ENCODE results near the gene STK32B. TPM values are rescaled to one million over a fixed set of nuclear protein-coding genes. Genes with fewer than 3 reads are reported as not detected.

STK32B gene
- total RNA-seq, 1 experiment from 2014 or later, result 15.1 TPM

- POLR2A ChIA-PET (ENCODE audit: low non-redundant PET), result no interaction called here
- intact Hi-C loops (cut with micrococcal nuclease; ENCODE audit: unreplicated experiment), result no loop called here
These were observed 33.7 kb downstream of the STK32B start for GRCh38 chr4:5084911-5085475.

GRCh38 chr4:5086535-5086934 is 35.3 kb downstream of the STK32B start:
- H3K27me3 ChIP-seq (replicated peaks; ENCODE audit: insufficient read depth, low read depth, low read length, poor library complexity), result no peaks in the 10 kb centered on the region
- intact Hi-C loops (cut with micrococcal nuclease; ENCODE audit: unreplicated experiment), result no loop called here
- no peak for DNase-seq (ENCODE audit: low spot score)
- no peaks in the 10 kb centered on the region for H3K36me3 ChIP-seq (ENCODE audit: insufficient read depth, low read length, poor library complexity, severe bottlenecking)
- no peak overlapping the region for H3K4me3 ChIP-seq (ENCODE audit: low read depth, low read length, poor library complexity, severe bottlenecking)
- H3K27ac ChIP-seq (ENCODE audit: low read depth, low read length, poor library complexity, severe bottlenecking), result no peak overlapping the region
- H3K4me1 ChIP-seq (ENCODE audit: insufficient read depth, low read length, poor library complexity, severe bottlenecking), result peaks cover 6% of the 10 kb centered on the region
- no TSS peak for BruUV-seq (replicated peaks)
- TF ChIP-seq EZH2 (IDR thresholded peaks at IDR 0.05; ENCODE audit: borderline replicate concordance, low read depth, low read length, poor library complexity, severe bottlenecking) (no peak), CTCF (conservative IDR thresholded peaks at IDR 0.05; ENCODE audit: low read depth, low read length) (no peak)
- POLR2A ChIA-PET (ENCODE audit: low non-redundant PET), result interaction anchor here (0.6 kb wide), 1 partner anchor 80 kb away, joined by 8 read pairs; no protein-coding TSS in a partner anchor
- CTCF ChIA-PET, result no interaction called here
- H3K9me3 ChIP-seq (ENCODE audit: low read depth, low read length, poor library complexity, severe bottlenecking), result peaks cover 23% of the 10 kb centered on the region

More at GRCh38 chr4:5084911-5085475, 33.7 kb downstream of the STK32B start:
- H3K27me3 ChIP-seq (replicated peaks; ENCODE audit: insufficient read depth, low read depth, low read length, poor library complexity), result no peaks in the 10 kb centered on the region
- no peak overlapping the region for H3K4me3 ChIP-seq (ENCODE audit: low read depth, low read length, poor library complexity, severe bottlenecking)
- peaks cover 6% of the 10 kb centered on the region for H3K4me1 ChIP-seq (ENCODE audit: insufficient read depth, low read length, poor library complexity, severe bottlenecking)
- BruUV-seq (replicated peaks), result no TSS peak
- DNase-seq (ENCODE audit: low spot score), result peak; percentile 43
- CTCF ChIA-PET, result interaction anchor here (0.5 kb wide), 1 partner anchor 615 kb away, joined by 3 read pairs; no protein-coding TSS in a partner anchor
- TF ChIP-seq EZH2 (IDR thresholded peaks at IDR 0.05; ENCODE audit: borderline replicate concordance, low read depth, low read length, poor library complexity, severe bottlenecking), result no peak
- no peak for TF ChIP-seq CTCF (conservative IDR thresholded peaks at IDR 0.05; ENCODE audit: low read depth, low read length)
- H3K36me3 ChIP-seq (ENCODE audit: insufficient read depth, low read length, poor library complexity, severe bottlenecking), result no peaks in the 10 kb centered on the region
- H3K27ac ChIP-seq (ENCODE audit: low read depth, low read length, poor library complexity, severe bottlenecking), result peak overlapping the region; percentile 66
- H3K9me3 ChIP-seq (ENCODE audit: low read depth, low read length, poor library complexity, severe bottlenecking), result peaks cover 31% of the 10 kb centered on the region

DNA sequence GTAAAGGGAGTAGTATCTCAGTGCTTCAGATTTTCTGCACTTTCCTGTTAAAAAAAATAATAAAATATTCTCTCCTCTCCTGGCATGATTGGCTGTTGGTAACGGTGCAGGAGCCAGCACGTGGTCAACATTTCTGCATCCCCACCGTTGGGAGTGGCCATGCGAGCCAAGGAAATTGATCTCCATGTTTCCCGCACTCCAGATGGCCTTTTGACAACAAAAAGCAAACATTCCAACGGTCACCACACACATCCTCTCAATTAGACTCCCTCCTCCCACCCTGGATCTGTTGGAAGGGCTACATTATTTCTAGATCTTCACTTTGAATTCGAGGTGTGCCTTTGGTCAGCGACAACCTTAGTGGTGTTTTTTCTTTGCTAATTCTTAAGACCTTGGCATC is 45.0 kb downstream of the STK32B start:
- H3K27ac ChIP-seq (ENCODE audit: low read depth, low read length, poor library complexity, severe bottlenecking), result no peak overlapping the region
- H3K4me3 ChIP-seq (ENCODE audit: low read depth, low read length, poor library complexity, severe bottlenecking), result no peak overlapping the region
- ChIA-PET CTCF (no interaction called here), POLR2A (ENCODE audit: low non-redundant PET) (no interaction called here)
- no peak for TF ChIP-seq EZH2 (IDR thresholded peaks at IDR 0.05; ENCODE audit: borderline replicate concordance, low read depth, low read length, poor library complexity, severe bottlenecking)
- TF ChIP-seq CTCF (conservative IDR thresholded peaks at IDR 0.05; ENCODE audit: low read depth, low read length), result no peak
- H3K4me1 ChIP-seq (ENCODE audit: insufficient read depth, low read length, poor library complexity, severe bottlenecking), result no peaks in the 10 kb centered on the region
- H3K27me3 ChIP-seq (replicated peaks; ENCODE audit: insufficient read depth, low read depth, low read length, poor library complexity), result no peaks in the 10 kb centered on the region
- no TSS peak for BruUV-seq (replicated peaks)
- no peaks in the 10 kb centered on the region for H3K36me3 ChIP-seq (ENCODE audit: insufficient read depth, low read length, poor library complexity, severe bottlenecking)
- H3K9me3 ChIP-seq (ENCODE audit: low read depth, low read length, poor library complexity, severe bottlenecking), result peaks cover 4% of the 10 kb centered on the region
- intact Hi-C loops (cut with micrococcal nuclease; ENCODE audit: unreplicated experiment), result no loop called here
- no peak for DNase-seq (ENCODE audit: low spot score)

Measured in A673 (cell line).